Panc1 (cell line): ENCODE results near the gene DEUP1. TPM values are rescaled to one million over a fixed set of nuclear protein-coding genes. Genes with fewer than 3 reads are reported as not detected.

ENCODE experiments used
- ATAC-seq: fragments of 200-7000 bp; cut with Tn5 transposase; 2 replicates; pipeline ENCODE4 v1.9.1; 2020; ENCODE audit warnings: mild to moderate bottlenecking, moderate library complexity
- BruUV-seq: library from RNA; stranded (reverse); fragments of 400-500 nt; replicated peaks from 2 replicates; lab custom pipeline; 2021; lab: Mats Ljungman, UMichigan
- CTCF ChIA-PET: fragments of 300-600 bp; sonication (Branson Sonifier 250); formaldehyde crosslinking; loops from one replicate; lab custom pipeline; 2022; ENCODE audit warnings: antibody characterized with exemption; lab: Charles Lee
- POLR2A ChIA-PET: fragments of 300-600 bp; sonication (Branson Sonifier 250); formaldehyde crosslinking; loops from one replicate; lab custom pipeline; 2022; ENCODE audit warnings: antibody characterized with exemption; lab: Charles Lee
- DNase-seq: peaks from one replicate; pipeline ENCODE4 v3.0.0-alpha.2; 2010; ENCODE audit warnings: low read depth, low spot score
- H3K27ac ChIP-seq: 2 replicates; pipeline ENCODE4 v1.5.1; 2011; ENCODE audit warnings: mild to moderate bottlenecking, low read length, inconsistent platforms
- H3K27me3 ChIP-seq: fragments of 200-500 bp; sonication (Bioruptor generic); 2 replicates; pipeline ENCODE4 v1.6.0; 2014; ENCODE audit warnings: low read length, inconsistent platforms; ENCODE audit not compliant: control insufficient read depth, insufficient read depth
- H3K36me3 ChIP-seq: fragments of 200-500 bp; sonication (Bioruptor generic); 2 replicates; pipeline ENCODE4 v1.5.1; 2014; ENCODE audit warnings: inconsistent platforms, mild to moderate bottlenecking, low read length, moderate library complexity; ENCODE audit not compliant: control insufficient read depth, insufficient read depth
- H3K4me1 ChIP-seq: 2 replicates; pipeline ENCODE4 v1.5.1; 2011; ENCODE audit warnings: inconsistent platforms, mild to moderate bottlenecking, low read length, moderate library complexity; ENCODE audit not compliant: control insufficient read depth, insufficient read depth
- H3K4me3 ChIP-seq, 2 experiments: 2 replicates each; pipeline ENCODE4 v1.5.1; 2011 to 2012; ENCODE audit warnings: low read depth in 2 of 2, low read length in 2 of 2, mild to moderate bottlenecking in 2 of 2, inconsistent platforms in 1 of 2, moderate library complexity in 1 of 2
- H3K9me3 ChIP-seq: fragments of 200-500 bp; sonication (Bioruptor generic); 2 replicates; pipeline ENCODE4 v1.5.1; 2014; ENCODE audit warnings: low read depth, mild to moderate bottlenecking, inconsistent platforms, low read length, moderate library complexity; ENCODE audit not compliant: control insufficient read depth, insufficient read depth
- CTCF ChIP-seq: fragments of 450-650 bp; IDR thresholded peaks from 2 replicates; pipeline ENCODE4 v1.5.1; 2017; ENCODE audit warnings: mild to moderate bottlenecking
- POLR2AphosphoS5 ChIP-seq: IDR thresholded peaks from 2 replicates; pipeline ENCODE4 v1.6.1; 2012; ENCODE audit warnings: mild to moderate bottlenecking, low read depth, low read length, moderate library complexity
- SIN3A ChIP-seq: IDR thresholded peaks from 2 replicates; pipeline ENCODE4 v1.6.1; 2012; ENCODE audit warnings: low read depth, mild to moderate bottlenecking, low read length, moderate library complexity, borderline replicate concordance; ENCODE audit not compliant: insufficient read depth
- TCF7L2 ChIP-seq: IDR thresholded peaks from 2 replicates; pipeline ENCODE4 v1.6.1; 2011; ENCODE audit warnings: mild to moderate bottlenecking, low read depth, low read length, inconsistent platforms
- in situ Hi-C: cut with HindIII; loops from 2 replicates; pipeline ENCODE4 v1.10.0; 2016; ENCODE audit warnings: low sequenced_read_pairs, low pct_unique_long_range_greater_than_20kb
- intact Hi-C: fragments of 100-400 bp; cut with micrococcal nuclease; formaldehyde crosslinking; loops from one replicate; pipeline ENCODE4 v1.10.0; 2022; ENCODE audit not compliant: unreplicated experiment
- total RNA-seq: library from RNA; stranded (reverse); gene quantifications from one replicate; pipeline ENCODE4 v1.2.1, GENCODE V29; 2021; ENCODE audit not compliant: unreplicated experiment
- TF ChIP-seq, protein P1 (sequence below), 2 experiments: IDR thresholded peaks; 2 replicates each; pipeline ENCODE4 v1.6.1; 2011 to 2012; ENCODE audit warnings: low read depth in 2 of 2, control low read depth in 1 of 2, low read length in 1 of 2, mild to moderate bottlenecking in 1 of 2, moderate library complexity in 1 of 2; ENCODE audit not compliant: insufficient read depth in 1 of 2

DEUP1 gene
- total RNA-seq, 1 experiment from 2014 or later, result not detected

GRCh38 chr11:93481696-93482095, 151.2 kb downstream of the DEUP1 start:
- H3K4me3 ChIP-seq, result no peak overlapping the region
- ChIA-PET POLR2A (no interaction called here), CTCF (no interaction called here)
- H3K9me3 ChIP-seq, result no peaks in the 10 kb centered on the region
- DNase-seq, result no peak
- in situ Hi-C loops, result no loop called here
- no peaks in the 10 kb centered on the region for H3K36me3 ChIP-seq
- intact Hi-C loops, result no loop called here
- no peak overlapping the region for H3K27ac ChIP-seq
- no peak for ATAC-seq
- no TSS peak for BruUV-seq
- TF ChIP-seq, protein P1, sequence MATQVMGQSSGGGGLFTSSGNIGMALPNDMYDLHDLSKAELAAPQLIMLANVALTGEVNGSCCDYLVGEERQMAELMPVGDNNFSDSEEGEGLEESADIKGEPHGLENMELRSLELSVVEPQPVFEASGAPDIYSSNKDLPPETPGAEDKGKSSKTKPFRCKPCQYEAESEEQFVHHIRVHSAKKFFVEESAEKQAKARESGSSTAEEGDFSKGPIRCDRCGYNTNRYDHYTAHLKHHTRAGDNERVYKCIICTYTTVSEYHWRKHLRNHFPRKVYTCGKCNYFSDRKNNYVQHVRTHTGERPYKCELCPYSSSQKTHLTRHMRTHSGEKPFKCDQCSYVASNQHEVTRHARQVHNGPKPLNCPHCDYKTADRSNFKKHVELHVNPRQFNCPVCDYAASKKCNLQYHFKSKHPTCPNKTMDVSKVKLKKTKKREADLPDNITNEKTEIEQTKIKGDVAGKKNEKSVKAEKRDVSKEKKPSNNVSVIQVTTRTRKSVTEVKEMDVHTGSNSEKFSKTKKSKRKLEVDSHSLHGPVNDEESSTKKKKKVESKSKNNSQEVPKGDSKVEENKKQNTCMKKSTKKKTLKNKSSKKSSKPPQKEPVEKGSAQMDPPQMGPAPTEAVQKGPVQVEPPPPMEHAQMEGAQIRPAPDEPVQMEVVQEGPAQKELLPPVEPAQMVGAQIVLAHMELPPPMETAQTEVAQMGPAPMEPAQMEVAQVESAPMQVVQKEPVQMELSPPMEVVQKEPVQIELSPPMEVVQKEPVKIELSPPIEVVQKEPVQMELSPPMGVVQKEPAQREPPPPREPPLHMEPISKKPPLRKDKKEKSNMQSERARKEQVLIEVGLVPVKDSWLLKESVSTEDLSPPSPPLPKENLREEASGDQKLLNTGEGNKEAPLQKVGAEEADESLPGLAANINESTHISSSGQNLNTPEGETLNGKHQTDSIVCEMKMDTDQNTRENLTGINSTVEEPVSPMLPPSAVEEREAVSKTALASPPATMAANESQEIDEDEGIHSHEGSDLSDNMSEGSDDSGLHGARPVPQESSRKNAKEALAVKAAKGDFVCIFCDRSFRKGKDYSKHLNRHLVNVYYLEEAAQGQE (IDR thresholded peaks at IDR 0.05; ENCODE audit: insufficient read depth in 1 of 2, low read depth in 2 of 2, low read length in 1 of 2), result no peak
- no peak for TF ChIP-seq POLR2AphosphoS5
- no peak for TF ChIP-seq SIN3A
- TF ChIP-seq CTCF, result no peak
- TF ChIP-seq TCF7L2, result no peak
- H3K4me1 ChIP-seq, result no peaks in the 10 kb centered on the region
- no peaks in the 10 kb centered on the region for H3K27me3 ChIP-seq

- no peak overlapping the region for H3K4me3 ChIP-seq
- no peak for TF ChIP-seq CTCF
- ChIA-PET CTCF (no interaction called here), POLR2A (no interaction called here)
- no peaks in the 10 kb centered on the region for H3K27me3 ChIP-seq
- no peak overlapping the region for H3K27ac ChIP-seq
- DNase-seq, result no peak
- intact Hi-C loops, result no loop called here
- no peaks in the 10 kb centered on the region for H3K9me3 ChIP-seq
- no peak for ATAC-seq
- H3K4me1 ChIP-seq, result no peaks in the 10 kb centered on the region
- H3K36me3 ChIP-seq, result no peaks in the 10 kb centered on the region
- no TSS peak for BruUV-seq
- in situ Hi-C loops, result no loop called here
Observed at GRCh38 chr11:93482556-93482955, 152.0 kb downstream of the DEUP1 start.

DNA sequence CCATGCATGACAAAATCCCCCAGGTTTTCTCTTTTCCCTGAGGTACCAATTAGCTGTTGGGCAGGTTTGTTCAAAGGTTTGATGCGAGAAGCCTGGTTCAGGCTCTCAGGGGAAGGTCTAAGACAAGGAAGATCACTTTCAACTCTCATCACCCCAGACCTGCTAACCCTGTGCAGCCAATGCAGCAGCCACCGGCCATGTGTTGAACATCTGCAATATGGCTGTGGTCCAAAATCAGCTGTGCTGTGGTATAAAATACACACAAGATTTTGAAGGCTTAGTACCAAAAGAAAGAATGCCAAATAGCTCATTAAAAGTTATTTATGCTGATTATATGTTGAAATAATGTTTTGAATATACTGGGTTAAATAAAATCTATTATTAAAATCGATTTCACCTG, 154.2 kb downstream of the DEUP1 start:
- ATAC-seq (no peak), DNase-seq (no peak)
- no peaks in the 10 kb centered on the region for H3K4me1 ChIP-seq
- no TSS peak for BruUV-seq
- no peaks in the 10 kb centered on the region for H3K9me3 ChIP-seq
- H3K27me3 ChIP-seq, result no peaks in the 10 kb centered on the region
- intact Hi-C loops (no loop called here), in situ Hi-C loops (no loop called here)
- ChIA-PET CTCF (interaction anchor here (0.6 kb wide), 1 partner anchor 1302 kb away, joined by 3 read pairs; no protein-coding TSS in a partner anchor), POLR2A (interaction anchor here (0.7 kb wide), 1 partner anchor 22 kb away, joined by 3 read pairs; no protein-coding TSS in a partner anchor)
- H3K4me3 ChIP-seq, result no peak overlapping the region
- no peak for TF ChIP-seq SIN3A
- TF ChIP-seq CTCF, result no peak
- no peak for TF ChIP-seq TCF7L2
- no peak for TF ChIP-seq POLR2AphosphoS5
- TF ChIP-seq, protein P1 (IDR thresholded peaks at IDR 0.05; ENCODE audit: insufficient read depth in 1 of 2, low read depth in 2 of 2, low read length in 1 of 2), result no peak
- no peak overlapping the region for H3K27ac ChIP-seq
- H3K36me3 ChIP-seq, result no peaks in the 10 kb centered on the region
